Chondrocyte (in vitro differentiated cells): Measurements from ENCODE around the gene GSE1. TPM values are rescaled to one million over a fixed set of nuclear protein-coding genes. Genes with fewer than 3 reads are reported as not detected.

ENCODE experiments used
- DNase-seq: peaks from one replicate; pipeline ENCODE4 v3.0.0; 2021; ENCODE audit warnings: mixed read lengths, low spot score
- H3K27ac Mint-ChIP-seq: one replicate; pipeline ENCODE4 v1.8.0; 2021; ENCODE audit warnings: mild to moderate bottlenecking, moderate library complexity, mixed read lengths; ENCODE audit not compliant: unreplicated experiment
- H3K27me3 Mint-ChIP-seq: 2 replicates; pipeline ENCODE4 v1.8.0; 2021; ENCODE audit warnings: low read depth, mixed read lengths
- H3K36me3 Mint-ChIP-seq: 2 replicates; pipeline ENCODE4 v1.8.0; 2021; ENCODE audit warnings: low read depth, mixed read lengths
- H3K4me1 Mint-ChIP-seq: 2 replicates; pipeline ENCODE4 v1.8.0; 2021; ENCODE audit warnings: low read depth, mild to moderate bottlenecking, mixed read lengths
- H3K4me3 Mint-ChIP-seq: one replicate; pipeline ENCODE4 v1.8.0; 2021; ENCODE audit warnings: mild to moderate bottlenecking, moderate library complexity, mixed read lengths; ENCODE audit not compliant: unreplicated experiment
- H3K9me3 Mint-ChIP-seq: 2 replicates; pipeline ENCODE4 v1.8.0; 2021; ENCODE audit warnings: low read depth, mixed read lengths
- total RNA-seq: library from RNA; stranded (reverse); gene quantifications from 3 replicates; pipeline ENCODE4 v1.2.1, GENCODE V29; 2021
- TF ChIP-seq, protein P1 (sequence below): fragments of 200-600 bp; sonication (generic); IDR thresholded peaks from 2 replicates; pipeline ENCODE4 v1.5.0; 2021; ENCODE audit warnings: antibody characterized with exemption, mild to moderate bottlenecking, moderate library complexity

GSE1 gene
- total RNA-seq, 1 donor from 2014 or later = 22.6 TPM

- Mint-ChIP-seq H3K27ac (no peak overlapping the region), H3K4me1 (peaks cover 5% of the 10 kb centered on the region), H3K9me3 (no peaks in the 10 kb centered on the region), H3K36me3 (no peaks in the 10 kb centered on the region), H3K4me3 (no peak overlapping the region), H3K27me3 (no peaks in the 10 kb centered on the region)
- TF ChIP-seq, protein P1, sequence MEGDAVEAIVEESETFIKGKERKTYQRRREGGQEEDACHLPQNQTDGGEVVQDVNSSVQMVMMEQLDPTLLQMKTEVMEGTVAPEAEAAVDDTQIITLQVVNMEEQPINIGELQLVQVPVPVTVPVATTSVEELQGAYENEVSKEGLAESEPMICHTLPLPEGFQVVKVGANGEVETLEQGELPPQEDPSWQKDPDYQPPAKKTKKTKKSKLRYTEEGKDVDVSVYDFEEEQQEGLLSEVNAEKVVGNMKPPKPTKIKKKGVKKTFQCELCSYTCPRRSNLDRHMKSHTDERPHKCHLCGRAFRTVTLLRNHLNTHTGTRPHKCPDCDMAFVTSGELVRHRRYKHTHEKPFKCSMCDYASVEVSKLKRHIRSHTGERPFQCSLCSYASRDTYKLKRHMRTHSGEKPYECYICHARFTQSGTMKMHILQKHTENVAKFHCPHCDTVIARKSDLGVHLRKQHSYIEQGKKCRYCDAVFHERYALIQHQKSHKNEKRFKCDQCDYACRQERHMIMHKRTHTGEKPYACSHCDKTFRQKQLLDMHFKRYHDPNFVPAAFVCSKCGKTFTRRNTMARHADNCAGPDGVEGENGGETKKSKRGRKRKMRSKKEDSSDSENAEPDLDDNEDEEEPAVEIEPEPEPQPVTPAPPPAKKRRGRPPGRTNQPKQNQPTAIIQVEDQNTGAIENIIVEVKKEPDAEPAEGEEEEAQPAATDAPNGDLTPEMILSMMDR = no peak
- DNase-seq = no peak
These were observed 19.5 kb upstream of the GSE1 start for GRCh38 chr16:85593494-85594221.

DNA sequence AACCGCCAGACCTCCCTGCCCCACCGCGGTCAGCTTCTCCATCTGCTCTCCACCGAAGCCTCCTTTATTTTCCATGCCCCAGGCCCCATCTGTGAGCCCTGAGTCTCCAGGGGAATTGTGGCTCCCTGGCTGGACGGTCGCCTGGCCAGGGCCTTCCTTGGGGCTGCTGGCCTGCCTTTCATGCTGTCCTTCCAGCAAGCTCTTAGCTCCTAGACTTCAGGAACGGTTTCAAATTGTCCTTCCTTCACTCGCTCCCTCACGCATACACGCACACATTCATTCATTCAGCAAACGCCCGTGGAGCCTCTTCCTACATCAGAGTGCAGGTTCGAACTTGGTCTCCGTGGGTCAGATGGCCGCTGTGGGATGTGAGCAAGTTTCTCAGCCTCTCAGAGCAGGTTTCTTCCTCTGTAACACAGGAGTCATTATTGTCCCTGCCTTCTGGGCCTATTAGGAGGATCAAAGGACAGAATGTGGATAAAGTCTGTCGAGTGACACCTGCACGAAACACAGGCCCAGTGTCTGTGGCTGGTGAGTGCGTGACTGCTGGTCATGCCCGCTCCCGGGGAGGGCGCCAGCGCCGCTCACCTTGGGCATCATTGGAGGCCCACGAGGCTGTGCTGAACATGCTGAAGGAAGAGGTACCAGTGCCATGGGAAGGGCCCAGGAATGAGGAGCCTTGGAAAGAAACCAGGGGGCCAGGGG is 18.7 kb upstream of the GSE1 start:
- Mint-ChIP-seq H3K27me3 (no peaks in the 10 kb centered on the region), H3K27ac (no peak overlapping the region), H3K36me3 (no peaks in the 10 kb centered on the region), H3K4me1 (peaks cover 5% of the 10 kb centered on the region), H3K9me3 (no peaks in the 10 kb centered on the region), H3K4me3 (no peak overlapping the region)
- DNase-seq = no peak
- TF ChIP-seq, protein P1 = no peak

- H3K4me1 Mint-ChIP-seq = peaks cover 5% of the 10 kb centered on the region
- H3K27me3 Mint-ChIP-seq = no peaks in the 10 kb centered on the region
- no peak for DNase-seq
- TF ChIP-seq, protein P1 = no peak
- H3K27ac Mint-ChIP-seq = no peak overlapping the region
- no peak overlapping the region for H3K4me3 Mint-ChIP-seq
- no peaks in the 10 kb centered on the region for H3K9me3 Mint-ChIP-seq
- no peaks in the 10 kb centered on the region for H3K36me3 Mint-ChIP-seq
These were observed 18.0 kb upstream of the GSE1 start for GRCh38 chr16:85594978-85595661.

DNA sequence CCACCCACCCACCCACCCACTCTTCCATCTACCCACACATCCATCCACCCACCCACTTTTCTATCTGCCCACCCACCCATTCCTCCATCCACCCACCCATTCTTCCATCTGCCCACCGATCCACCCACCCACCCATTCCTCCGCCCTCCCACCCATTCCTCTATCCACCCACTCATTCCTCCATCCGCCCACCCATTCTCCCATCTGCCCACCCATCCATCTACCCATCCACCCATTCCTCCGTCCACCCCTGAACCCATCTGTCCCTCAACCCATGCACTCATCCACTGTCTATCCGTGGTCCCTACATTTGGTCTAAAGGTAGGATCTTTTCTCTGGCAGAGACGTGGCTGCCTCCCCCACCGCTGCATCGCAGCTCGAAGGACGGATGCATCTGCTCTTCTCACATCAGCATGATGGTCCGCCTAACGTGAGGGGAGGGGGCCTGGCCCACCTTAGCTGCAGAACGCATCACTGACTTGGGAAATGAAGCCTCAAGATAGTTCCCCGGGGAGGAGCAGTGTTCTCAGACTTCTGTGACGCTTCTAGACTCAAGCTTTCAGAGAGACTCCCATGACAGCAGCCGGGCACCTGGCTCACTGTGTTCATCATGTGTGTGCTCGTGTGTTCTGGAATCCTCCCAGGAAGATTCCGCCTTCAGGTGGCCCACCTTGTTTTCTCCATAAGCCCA is 17.2 kb upstream of the GSE1 start:
- no peaks in the 10 kb centered on the region for H3K36me3 Mint-ChIP-seq
- no peak overlapping the region for H3K4me3 Mint-ChIP-seq
- H3K27me3 Mint-ChIP-seq = no peaks in the 10 kb centered on the region
- no peak overlapping the region for H3K27ac Mint-ChIP-seq
- no peaks in the 10 kb centered on the region for H3K9me3 Mint-ChIP-seq
- DNase-seq = no peak
- TF ChIP-seq, protein P1 = no peak
- peaks cover 5% of the 10 kb centered on the region for H3K4me1 Mint-ChIP-seq

- Mint-ChIP-seq H3K4me1 (peaks cover 18% of the 10 kb centered on the region), H3K9me3 (no peaks in the 10 kb centered on the region), H3K36me3 (no peaks in the 10 kb centered on the region), H3K4me3 (no peak overlapping the region), H3K27me3 (no peaks in the 10 kb centered on the region), H3K27ac (no peak overlapping the region)
- TF ChIP-seq, protein P1 = no peak
- no peak for DNase-seq
These were observed 15.0 kb upstream of the GSE1 start for GRCh38 chr16:85598141-85598540.
